HUDEP-2 (cell line): Measurements from ENCODE around the gene ZAP70.

Source experiments
- DNase-seq, 76 experiments: peaks; one replicate each; lab custom pipeline; 2025; ENCODE audit not compliant: unreplicated experiment in 76 of 76; lab: John Stamatoyannopoulos, UW

The ZAP70 gene

DNA sequence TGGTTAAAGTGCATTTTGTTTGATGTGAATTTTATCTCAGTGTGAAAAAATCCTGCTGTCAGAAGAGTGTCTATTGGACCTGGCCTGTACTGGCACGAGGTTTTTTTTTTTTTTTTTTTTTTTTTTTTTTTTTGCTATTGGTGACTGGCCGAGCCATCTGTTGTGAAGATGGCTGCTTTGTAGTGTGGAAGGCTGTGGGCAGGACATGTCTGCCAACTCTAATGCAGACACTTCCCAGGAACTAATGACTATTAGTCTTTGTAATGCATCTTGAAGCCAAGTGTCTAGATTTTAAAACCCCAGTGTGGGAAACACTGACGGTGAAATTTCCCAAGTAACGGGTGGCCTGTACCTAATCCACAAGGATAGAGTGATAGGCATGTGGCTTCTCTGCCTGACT is 34.3 kb downstream of the ZAP70 start:
- no peak for DNase-seq

DNA sequence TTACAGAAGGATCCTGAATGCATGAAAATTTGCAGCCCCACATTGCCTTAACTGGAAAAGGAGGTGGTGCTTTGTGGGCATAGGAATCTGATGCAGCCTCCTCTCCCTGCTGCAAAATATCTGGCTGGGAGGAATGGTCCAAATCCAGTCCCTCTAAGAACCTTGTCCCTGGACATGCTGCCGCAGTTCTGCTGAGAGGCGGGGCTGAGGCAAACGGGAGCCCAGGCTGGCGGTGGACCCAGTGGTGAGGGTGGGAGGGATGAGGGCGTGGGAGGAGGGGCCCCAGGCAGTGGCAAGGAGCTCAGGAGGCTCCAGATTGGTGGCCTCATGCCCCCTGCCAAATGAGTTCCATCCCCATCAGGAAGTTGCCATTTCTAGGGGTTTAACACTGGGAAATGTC is 36.2 kb downstream of the ZAP70 start:
- no peak for DNase-seq

DNA sequence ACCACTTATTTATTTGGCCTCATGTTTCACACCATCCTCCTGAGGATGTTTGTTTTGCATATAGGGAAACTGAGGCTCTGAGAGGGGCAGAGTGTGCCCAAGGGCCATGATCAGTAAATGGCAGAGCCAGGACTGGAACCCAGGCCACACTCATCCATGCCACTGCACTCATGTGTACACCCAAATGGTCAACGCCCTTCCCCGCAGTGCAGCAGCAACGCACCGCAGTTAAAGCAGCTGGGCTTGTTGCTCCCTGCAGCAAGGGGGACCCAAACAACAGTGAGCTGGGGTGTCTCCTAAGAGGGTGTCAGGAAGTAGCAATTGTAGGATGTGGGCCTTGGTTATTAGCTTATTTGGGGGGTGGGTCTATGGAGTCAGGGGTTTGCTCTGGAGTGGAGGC is 36.6 kb downstream of the ZAP70 start:
- no peak for DNase-seq

DNA sequence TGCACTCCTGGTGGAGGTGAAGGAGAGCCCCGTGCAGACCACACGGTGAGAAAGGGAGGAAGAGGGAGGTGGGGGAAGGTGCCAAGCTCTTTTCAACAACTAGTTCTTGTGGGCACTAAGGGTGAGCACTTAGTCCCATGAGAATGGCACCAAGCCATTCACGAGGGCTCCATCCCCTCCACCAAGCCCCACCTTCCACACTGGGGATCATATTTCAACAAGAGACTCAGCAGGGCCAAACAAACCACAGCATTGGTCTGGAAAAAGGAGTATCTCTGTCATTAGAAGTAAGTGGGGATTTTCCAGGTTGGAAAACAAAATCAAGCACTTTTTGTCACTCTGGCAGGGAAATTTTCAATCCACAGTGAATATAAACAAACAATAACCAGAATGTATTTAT is 38.4 kb downstream of the ZAP70 start:
- DNase-seq: no peak

DNA sequence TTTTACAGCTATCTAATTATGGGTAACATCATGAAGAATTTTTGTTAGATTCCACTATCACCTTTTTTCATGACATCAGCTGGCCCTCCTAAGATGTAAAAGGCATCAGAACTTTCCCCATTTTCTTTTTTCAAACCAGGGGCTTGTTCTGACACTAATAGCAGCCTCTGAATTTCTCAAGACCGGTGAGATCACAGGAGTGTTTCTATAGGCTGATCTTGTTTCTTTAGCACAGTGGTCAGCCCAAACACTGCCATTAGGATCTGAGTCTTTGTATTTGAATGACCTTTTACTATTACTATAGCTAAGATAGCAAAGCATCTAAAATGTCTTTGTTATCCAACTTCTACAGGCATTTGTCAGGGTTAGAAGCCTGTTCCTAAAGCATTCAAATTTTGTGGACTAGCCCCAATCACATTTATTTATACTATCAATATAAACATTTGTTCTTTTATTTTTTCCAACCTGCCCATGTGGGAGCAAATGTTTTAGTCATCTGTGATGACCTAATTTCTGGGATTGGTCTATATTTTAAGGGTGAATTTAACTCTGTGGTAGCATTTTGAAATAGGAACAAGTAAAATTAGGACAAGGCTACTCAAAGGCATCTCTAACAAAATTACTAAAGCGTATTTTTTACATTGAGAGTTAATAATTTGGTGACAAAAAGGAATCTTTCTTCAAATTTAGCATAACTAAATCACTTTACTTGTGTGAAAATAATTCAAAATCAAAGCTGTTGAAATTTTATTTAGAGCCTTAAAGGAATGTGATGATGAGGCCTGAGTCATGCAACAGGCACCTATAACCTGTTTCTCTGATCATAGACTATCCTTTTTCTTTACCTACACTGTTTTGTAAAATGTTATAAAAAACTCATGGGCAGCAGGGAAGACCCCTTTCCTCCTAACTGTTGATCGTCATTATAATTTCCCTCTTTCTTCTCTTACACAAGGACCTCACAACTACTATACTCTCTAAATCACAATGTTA is 39.3 kb downstream of the ZAP70 start:
- no peak for DNase-seq

DNA sequence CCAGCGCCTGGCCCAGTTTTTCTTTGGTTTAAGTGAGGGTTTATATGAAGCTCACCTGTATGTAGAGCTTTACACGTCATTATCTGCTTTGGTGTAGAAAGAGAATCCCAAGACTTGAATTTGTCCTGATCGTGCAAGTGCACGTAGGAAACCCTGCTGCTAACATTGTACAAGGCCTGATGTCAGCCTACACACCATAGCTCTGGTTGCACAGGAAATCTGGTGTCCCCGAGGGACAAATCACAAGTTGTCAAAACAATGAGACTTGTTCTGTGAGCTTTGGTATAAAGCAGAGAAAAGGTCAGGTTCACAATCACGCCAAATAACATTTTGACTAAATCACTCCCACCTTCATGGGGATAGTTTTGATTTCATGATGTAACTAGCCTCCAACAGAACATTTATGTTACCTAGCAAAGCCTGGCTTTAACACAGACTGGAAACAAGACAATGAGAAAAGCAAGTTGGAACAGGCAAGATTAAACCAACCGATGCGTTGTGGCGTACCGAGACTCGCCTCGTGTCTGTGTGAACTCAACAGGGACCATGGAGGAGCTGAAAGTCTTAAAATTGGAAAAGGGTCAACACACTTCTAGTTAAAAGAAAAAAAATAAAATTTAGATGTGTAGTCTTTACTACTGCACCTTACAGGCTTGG is 41.4 kb downstream of the ZAP70 start:
- DNase-seq: no peak

DNA sequence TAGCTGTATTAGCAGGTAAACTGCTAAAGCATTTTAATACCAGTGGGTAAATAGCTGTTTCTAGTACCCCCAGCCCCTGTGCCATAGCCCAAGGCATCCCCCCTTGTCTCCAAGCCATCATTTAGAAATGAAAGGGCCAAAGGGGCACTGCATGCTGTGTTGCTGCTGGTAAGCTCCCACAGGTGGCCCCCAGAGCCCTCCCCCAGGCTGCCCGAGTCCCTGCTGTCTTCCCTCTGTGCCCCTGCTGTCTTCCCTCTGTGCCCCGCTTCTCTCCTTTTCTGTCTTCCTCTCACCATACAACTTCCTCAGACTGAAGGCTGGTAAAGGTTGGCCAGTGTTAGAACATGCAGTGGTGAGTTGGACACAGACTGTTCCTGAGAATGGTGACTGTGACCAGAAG is 42.1 kb downstream of the ZAP70 start:
- no peak for DNase-seq

DNA sequence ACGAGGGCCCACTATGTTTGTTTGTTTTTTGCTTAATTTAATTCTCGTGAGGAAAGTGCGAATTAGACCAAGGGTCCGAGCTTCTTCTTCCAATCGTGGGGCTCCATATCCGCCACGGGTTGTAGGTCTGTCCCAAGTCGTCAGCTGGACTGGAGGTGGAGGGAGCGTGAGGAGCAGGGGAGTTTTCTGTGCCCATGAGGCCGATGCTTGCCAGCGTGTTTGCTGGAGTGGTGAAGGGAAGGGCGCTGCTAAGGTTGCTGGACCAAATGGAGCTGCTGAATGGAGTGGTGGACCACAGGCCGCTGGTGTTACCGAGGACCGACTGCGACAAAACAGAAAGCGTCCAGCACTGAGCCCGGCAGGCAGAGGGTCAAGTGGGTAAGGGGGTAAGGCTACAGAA is 43.7 kb downstream of the ZAP70 start:
- no peak for DNase-seq

DNA sequence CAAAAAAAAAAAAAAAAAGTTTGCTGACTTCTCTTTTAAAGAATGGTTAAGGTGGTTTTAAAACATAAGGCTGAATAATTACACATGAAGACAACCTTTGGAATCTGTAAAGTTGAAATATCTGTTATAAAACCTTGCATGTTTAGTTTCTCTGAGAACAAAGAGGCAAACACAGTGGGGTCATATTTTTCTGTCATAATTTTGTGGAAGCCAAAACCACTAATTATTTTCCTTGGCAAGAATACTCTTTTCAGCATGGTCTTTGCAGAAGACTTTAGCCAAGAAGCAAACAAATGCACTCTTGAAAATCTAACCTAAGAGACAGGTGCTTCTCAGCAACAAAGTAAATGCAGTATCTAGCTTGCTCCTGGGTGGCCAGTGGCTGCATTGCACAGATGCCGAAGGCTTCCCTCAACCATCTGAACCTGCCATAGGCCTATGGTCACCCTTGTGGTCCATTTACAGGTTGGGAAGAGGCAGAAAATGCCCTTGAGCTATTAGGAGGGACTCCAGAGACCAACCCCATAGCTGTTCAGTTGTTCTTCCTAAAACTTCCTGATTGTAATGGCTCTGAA is 44.8 kb downstream of the ZAP70 start:
- no peak for DNase-seq

DNA sequence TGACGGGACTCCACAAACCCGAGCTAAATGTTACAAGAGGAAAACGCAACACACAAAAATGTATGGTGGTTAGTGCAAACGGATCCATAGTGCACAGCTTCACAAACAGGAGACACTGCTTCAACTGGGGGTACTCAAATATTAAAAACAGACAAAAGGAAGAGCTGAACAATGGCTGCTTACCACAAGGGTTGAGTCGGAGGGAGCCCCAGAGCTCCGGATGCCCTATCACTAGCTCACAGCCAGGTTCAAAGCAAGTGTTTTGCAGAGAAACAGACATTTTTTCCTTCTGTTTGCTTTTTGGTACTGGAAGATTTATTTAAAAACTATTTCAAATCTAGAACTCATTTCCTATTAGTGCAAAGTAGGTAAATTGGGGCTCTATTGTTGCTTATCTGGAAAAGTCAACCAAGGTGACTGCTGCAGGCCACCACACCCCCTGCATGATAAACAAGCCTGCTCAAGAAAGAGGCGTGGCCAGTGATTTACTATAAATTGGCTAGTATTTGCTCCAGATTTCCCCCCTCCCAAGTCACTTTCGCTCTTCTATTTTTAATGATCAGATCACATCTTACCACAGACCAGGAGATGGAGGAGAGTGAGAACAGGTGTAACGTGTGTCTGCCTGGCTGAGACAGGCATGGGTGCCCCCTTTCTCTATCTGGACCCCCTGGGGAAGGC is 46.5 kb downstream of the ZAP70 start:
- no peak for DNase-seq

DNA sequence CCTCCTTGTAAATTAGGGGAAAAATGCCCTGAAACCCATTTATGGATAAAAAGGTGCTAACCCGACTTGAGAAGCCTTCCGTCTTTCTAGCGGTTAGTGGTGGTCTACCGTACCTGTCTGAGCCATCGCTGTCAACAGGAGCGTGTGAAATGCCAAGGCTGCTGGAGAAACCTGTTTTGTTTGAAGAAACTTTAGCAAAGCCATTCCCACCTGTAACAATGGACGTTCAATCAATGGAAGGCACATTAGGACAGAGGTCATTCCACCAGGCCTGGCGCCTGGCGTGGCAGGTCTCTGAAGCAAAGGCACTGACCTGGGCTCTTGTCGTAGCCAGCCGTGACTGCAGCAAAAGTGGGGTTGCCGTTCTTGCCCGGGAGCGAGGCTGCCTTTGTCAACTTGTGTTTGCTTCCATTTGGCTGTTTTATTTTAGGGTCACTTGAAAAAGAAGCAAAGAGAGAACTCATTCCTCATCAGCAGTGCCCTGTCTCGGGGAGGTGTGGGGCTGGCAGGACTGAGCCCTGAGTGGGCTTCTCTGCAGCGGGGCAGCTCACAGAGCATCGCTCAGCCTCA is 47.2 kb downstream of the ZAP70 start:
- no peak for DNase-seq

DNA sequence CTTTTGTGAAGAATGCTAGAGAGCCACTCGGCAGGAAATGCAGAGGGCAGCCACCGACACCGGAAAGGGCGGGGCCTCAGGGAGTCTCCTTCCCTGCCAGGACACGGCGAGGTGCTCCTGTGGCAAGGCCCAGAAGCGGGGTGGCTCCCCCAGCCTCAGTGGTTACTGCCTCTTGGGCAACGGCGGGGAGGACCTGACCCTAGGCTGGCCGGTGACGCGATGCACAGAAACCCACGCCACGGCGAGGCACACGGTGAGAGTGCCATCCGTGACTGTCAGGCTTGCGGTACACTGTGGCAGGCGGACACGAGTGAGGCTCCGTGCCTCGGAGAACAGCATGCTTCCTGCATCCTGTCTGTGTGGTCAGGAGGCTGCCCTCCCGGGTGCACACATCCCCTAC is 47.8 kb downstream of the ZAP70 start:
- DNase-seq: no peak

DNA sequence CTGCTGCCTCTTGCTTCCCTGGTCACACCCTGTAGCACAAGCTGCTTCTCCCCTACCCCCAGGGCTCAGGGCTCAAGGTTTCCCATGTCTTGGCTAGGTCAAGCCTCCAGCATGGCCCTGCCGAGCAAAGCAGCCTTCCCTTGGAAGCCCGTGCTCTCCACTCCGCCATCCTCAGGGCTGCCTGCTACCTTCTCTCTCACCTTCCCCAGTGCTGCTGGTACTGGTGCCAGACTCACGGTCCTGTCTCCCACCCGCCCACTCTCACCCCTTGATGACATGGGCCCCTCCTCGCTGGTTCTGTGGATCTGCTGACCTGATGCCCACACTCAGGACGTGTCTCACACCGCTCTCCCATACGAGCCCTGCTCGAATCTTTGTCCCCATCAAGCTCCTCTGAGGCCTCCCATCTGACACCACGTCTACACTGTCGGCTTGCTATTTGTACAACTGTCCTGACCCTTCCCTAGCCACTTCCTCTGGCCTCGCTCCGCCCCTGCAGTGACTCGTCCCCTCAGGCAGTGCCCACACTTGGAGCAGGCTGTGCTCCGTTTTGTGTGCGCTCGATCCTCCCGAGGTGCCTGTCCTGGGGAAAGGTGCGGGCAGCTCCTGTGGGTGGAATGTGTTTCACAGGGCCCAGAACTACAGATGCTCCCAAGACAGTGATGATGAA is 49.9 kb downstream of the ZAP70 start:
- no peak for DNase-seq

DNA sequence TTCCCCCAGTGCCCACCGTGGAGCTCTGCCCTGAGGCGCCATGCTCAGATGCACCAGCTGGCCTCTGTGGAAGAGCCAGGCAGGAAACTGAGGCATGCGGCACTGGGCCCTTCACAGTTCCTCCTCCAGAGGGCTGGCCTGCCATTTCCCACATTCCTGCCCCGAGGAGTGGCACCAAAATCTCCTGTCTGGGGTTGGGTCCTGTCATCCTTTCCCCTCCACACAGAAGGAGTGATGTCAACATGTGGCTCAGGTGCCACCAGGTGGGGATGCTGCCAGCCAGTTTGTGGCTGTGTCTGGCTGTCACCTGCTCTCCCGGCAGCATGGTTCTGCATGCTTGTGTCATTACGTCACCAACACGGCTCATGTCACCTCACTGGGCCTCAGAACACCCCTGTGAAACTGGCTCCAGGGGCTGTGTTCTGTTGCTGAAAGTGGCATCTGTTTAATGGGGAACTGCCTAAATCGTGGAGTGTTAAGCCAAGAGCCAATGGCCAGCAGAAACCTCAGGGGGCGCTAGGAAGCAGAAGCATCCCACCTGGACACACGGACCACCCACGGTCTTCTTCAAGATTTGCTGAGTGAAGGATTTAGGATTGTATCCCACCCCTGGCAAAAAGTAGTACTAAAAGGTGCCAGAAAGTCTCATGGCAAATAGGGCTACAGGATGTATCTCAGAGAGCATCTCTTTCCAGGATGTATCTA is 51.3 kb downstream of the ZAP70 start:
- DNase-seq: no peak

DNA sequence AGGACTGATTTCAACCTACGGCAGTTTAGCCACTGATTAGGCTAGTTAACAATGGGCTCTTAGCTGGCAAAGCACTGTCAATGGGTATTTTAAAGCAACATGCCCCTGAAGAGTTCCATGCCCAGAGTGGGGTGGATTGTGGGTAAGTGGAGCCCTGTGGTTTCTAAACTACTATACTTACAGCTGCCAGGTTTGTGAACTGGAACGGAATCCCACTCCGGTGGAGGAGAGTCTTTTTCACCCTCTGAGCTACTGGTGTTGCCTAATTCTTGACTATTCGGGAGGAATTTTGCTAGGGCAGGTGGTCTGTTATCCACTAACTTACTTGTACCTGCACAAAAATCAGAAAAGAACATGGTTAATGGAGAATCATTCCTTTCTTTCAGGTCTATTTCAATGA is 52.6 kb downstream of the ZAP70 start:
- DNase-seq: no peak

DNA sequence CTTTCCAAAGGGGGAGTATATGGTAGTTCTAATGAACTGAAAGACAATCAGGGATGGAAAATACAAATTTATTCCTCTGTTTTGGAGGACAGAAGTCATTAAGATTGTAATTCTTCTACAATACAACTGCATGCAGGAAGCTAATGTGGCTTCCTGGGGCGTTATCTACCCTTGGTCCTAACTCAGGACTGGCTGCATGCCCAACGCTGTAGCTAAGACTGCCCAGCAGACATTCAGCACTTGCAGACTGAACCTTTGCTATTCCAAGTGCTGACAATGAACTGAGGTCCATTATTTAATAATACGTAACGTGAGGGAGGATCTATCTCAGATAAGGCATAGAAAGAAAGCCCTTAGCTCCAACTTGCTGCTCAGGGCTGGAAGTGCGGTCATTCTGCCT is 53.2 kb downstream of the ZAP70 start:
- DNase-seq: peak in 1 of 76 experiments; percentile 32

DNA sequence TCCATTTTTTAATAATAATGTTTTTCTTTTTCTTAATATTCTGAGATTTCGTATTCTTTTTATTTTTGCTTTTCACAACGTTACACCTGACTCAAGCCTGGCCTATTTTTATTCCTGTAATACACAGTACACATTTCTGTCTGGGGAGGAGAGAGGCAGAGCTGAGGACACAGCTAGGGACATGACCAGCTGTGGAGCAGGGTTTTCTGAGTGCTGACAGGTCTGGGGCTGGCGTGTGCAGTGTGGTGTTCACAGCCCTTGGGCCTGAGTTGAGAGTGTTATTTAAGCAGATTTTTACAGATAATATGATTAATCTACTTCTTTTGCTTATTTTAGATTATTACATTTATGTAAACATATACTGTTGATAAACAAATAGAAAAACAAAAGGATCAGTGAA is 55.9 kb downstream of the ZAP70 start:
- no peak for DNase-seq

DNA sequence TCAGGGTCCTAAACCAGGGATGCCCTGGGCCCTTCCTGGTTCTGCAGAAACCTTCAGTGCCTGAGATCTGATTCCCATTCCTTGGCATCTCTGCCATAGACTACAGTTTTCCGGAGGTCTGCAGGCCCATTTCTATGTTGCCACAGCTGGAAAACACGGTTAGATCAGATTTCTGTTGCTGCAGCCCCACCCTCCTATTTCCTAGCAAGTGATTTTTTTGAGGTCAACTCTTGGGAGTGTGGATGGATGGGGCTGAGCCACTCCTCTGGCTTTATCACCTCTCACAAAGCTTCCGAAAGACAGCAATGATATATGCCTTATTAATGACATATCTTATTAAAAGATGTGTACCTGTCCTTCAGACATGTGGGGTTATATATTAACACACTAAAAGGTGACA is 56.3 kb downstream of the ZAP70 start:
- no peak for DNase-seq

DNA sequence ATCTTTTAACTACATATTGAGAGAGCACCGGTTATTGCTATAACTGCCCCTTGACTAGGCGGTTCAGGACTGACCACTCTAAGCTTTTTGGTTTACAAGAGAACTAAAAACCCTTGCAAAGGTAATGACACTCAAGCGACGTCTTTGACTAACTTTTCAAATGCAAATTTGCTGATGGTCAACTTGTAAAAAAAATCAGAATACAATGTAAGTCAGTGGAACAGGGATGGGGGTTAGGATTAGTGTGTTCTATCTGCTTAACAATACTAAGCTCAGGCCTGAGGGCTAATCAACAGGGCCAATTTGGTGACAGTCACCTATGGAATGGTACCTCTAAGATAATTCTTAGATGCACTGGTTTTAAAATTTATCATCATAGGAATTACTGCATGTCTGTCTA is 57.1 kb downstream of the ZAP70 start:
- no peak for DNase-seq

DNA sequence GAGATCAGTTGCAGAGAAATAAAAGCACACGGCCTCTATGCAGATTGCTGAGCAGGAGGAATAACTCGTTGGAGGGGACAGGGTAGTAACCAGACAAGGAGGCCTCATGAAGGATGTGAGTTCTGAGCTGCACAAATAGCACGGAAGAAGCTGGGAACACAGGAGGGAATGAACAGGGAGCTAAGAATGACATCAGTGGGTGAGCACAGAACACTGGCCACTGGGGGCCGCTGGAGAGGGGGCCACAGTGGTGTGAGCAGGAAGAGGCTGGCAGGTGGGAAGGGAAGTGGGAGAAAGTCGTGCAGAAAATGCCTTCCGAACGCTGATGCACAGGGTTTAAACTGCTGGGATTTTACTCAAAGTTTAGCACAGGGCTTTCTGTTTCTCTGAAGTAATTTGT is 61.0 kb downstream of the ZAP70 start:
- DNase-seq: peak in 4 of 76 experiments; percentile 1 to 5 (median 2)
